ENCODE data around the gene PPME1.

GRCh38 chr11:74283580-74284180 lies 112.6 kb downstream of the PPME1 start:
- TF ChIP-seq CTCF (IDR thresholded peaks at IDR 0.05) (no peak), POLR2A (IDR thresholded peaks at IDR 0.05) (no peak), POLR2AphosphoS5 (IDR thresholded peaks at IDR 0.05) (no peak)

Data from stomach (tissue), 4 donors.